ENCODE results near the gene NEXN.

- TF ChIP-seq REST (IDR thresholded peaks at IDR 0.05; ENCODE audit: insufficient replicate concordance, low read depth) (no peak), CTCF (IDR thresholded peaks at IDR 0.05; ENCODE audit: insufficient read depth, low read length) (no peak)
Measured at GRCh38 chr1:77850082-77850481, 38.3 kb upstream of the NEXN start.

Data from HL-60 (cell line).